ENCODE measurements around the gene NUCB1. TPM values are rescaled to one million over a fixed set of nuclear protein-coding genes. Genes with fewer than 3 reads are reported as not detected.

The NUCB1 gene
- total and polyA plus RNA-seq, 2 donors (not counting 3 experiments of a cell fraction or from before 2014, with no cell fraction given): 194 to 231 TPM

GRCh38 chr19:48965040-48965805 is 65.1 kb downstream of the NUCB1 start, which contains the start of gene FTL:
TSS of gene FTL (plus strand) at chr19:48965309. CDS start at chr19:48965508, 199 bp downstream.
- dilution Hi-C loops (cut with MboI; ENCODE audit: extremely low pct_ligation_motif_present, low sequenced_read_pairs): no loop called here
- Histone ChIP-seq H2AFZ (ENCODE audit: low read depth, low read length) (peak within 1 kb of the TSS; percentile 37), H3K9me1 (replicated peaks; ENCODE audit: control insufficient read depth, extremely low read depth, insufficient read depth, low read length) (no peaks in the 10 kb centered on the region), H3K27ac (ENCODE audit: insufficient read depth, low read depth, low read length) (peak within 1 kb of the TSS; percentile 97), H3K4me2 (ENCODE audit: insufficient read depth, low read length) (peak within 1 kb of the TSS; percentile 62), H3K4me3 (replicated peaks in 1 of 3; ENCODE audit: insufficient read depth in 1 of 3, low read depth in 1 of 3, low read length in 3 of 3) (peak within 1 kb of the TSS; percentile 35 to 79 (median 60)), H3K9ac (replicated peaks; ENCODE audit: extremely low read depth, insufficient read depth, low read length) (peak within 1 kb of the TSS; percentile 63), H3K79me2 (ENCODE audit: control insufficient read depth, insufficient read depth, low read length) (peaks cover 16% of the 10 kb centered on the region), H3K36me3 (ENCODE audit: control insufficient read depth in 2 of 2, extremely low read depth in 1 of 2, insufficient read depth in 2 of 2, low read length in 2 of 2) (peaks cover 3 to 7% of the 10 kb centered on the region in 2 experiments), H3K9me3 (replicated peaks; ENCODE audit: control insufficient read depth, insufficient read depth, low read length) (no peaks in the 10 kb centered on the region), H3K27me3 (ENCODE audit: control insufficient read depth in 2 of 2, insufficient read depth in 2 of 2, low read length in 2 of 2) (no peaks in the 10 kb centered on the region), H4K20me1 (replicated peaks; ENCODE audit: control insufficient read depth, extremely low read depth, insufficient read depth, low read length) (peaks cover 3% of the 10 kb centered on the region), H3K4me1 (ENCODE audit: control insufficient read depth, extremely low read depth, insufficient read depth, low read length) (peaks cover 25% of the 10 kb centered on the region)
- FAIRE-seq (no peak), DNase-seq (ENCODE audit: low read depth, low spot score) (peak; percentile 96)
- TF ChIP-seq POLR2AphosphoS5 (IDR thresholded peaks at IDR 0.05; ENCODE audit: insufficient read depth, low read depth, low read length) (peak; percentile 100), MAX (IDR thresholded peaks at IDR 0.05; ENCODE audit: insufficient read depth, insufficient read length) (no peak), POLR2A (IDR thresholded peaks at IDR 0.05; ENCODE audit: low read depth, low read length) (peak; percentile 100)
- ChIA-PET CTCF (interaction anchor here (1.0 kb wide), 1 partner anchor 121 kb away, joined by 5 read pairs; no protein-coding TSS in a partner anchor), POLR2A (interaction anchor here (0.7 to 1.7 kb wide), 6 partner anchors 19 to 93 kb away, joined by 3 to 9 read pairs (median 3); partner anchors contain the start of genes NUCB1, PPP1R15A and RUVBL2)
- no TSS peak for BruUV-seq (replicated peaks)
- intact Hi-C loops (cut with micrococcal nuclease): loop anchor here (1.0 to 2.0 kb wide), 4 partner anchors 11 to 129 kb away; partner anchors contain the start of genes BAX, HSD17B14, NUCB1 and PPP1R15A

GRCh38 chr19:48965806-48966540 is 65.9 kb downstream of the NUCB1 start:
- TF ChIP-seq EZH2 (IDR thresholded peaks at IDR 0.05; ENCODE audit: borderline replicate concordance, low read depth, low read length, severe bottlenecking): no peak
- peak; percentile 79 for TF ChIP-seq POLR2A (IDR thresholded peaks at IDR 0.05; ENCODE audit: low read depth, low read length)
- intact Hi-C loops (cut with micrococcal nuclease) (loop anchor here (1.0 to 2.0 kb wide), 4 partner anchors 12 to 130 kb away; partner anchors contain the start of genes BAX, HSD17B14, NUCB1 and PPP1R15A), dilution Hi-C loops (cut with MboI; ENCODE audit: extremely low pct_ligation_motif_present, low sequenced_read_pairs) (no loop called here)
- DNase-seq (ENCODE audit: low read depth, low spot score) (peak; percentile 85), FAIRE-seq (peak; percentile 96)
- H2AFZ ChIP-seq (ENCODE audit: low read depth, low read length): no peak overlapping the region
- peaks cover 3 to 9% of the 10 kb centered on the region in 2 experiments for H3K36me3 ChIP-seq (ENCODE audit: control insufficient read depth in 2 of 2, extremely low read depth in 1 of 2, insufficient read depth in 2 of 2, low read length in 2 of 2)
- H3K27me3 ChIP-seq (ENCODE audit: control insufficient read depth in 2 of 2, insufficient read depth in 2 of 2, low read length in 2 of 2): no peaks in the 10 kb centered on the region
- peaks cover 25% of the 10 kb centered on the region for H3K4me1 ChIP-seq (ENCODE audit: control insufficient read depth, extremely low read depth, insufficient read depth, low read length)
- BruUV-seq (replicated peaks): TSS peak; percentile 80
- H3K79me2 ChIP-seq (ENCODE audit: control insufficient read depth, insufficient read depth, low read length): peaks cover 16% of the 10 kb centered on the region
- H3K9me3 ChIP-seq (replicated peaks; ENCODE audit: control insufficient read depth, insufficient read depth, low read length): no peaks in the 10 kb centered on the region
- ChIA-PET CTCF (interaction anchor here (1.0 to 2.7 kb wide), 4 partner anchors 121 to 178 kb away, joined by 5 to 20 read pairs (median 16); no protein-coding TSS in a partner anchor), POLR2A (interaction anchor here (0.6 to 2.3 kb wide), 6 partner anchors 14 to 90 kb away, joined by 3 to 14 read pairs (median 3); partner anchors contain the start of genes NUCB1 and RUVBL2)
- H3K9ac ChIP-seq (replicated peaks; ENCODE audit: extremely low read depth, insufficient read depth, low read length): peak overlapping the region; percentile 31
- H3K4me3 ChIP-seq (replicated peaks in 1 of 3; ENCODE audit: insufficient read depth in 1 of 3, low read depth in 1 of 3, low read length in 3 of 3): peak overlapping the region; percentile 35 to 79 (median 60)
- peak overlapping the region; percentile 35 for H3K27ac ChIP-seq (ENCODE audit: insufficient read depth, low read depth, low read length)
- H3K9me1 ChIP-seq (replicated peaks; ENCODE audit: control insufficient read depth, extremely low read depth, insufficient read depth, low read length): no peaks in the 10 kb centered on the region
- H4K20me1 ChIP-seq (replicated peaks; ENCODE audit: control insufficient read depth, extremely low read depth, insufficient read depth, low read length): peaks cover 3% of the 10 kb centered on the region
- H3K4me2 ChIP-seq (ENCODE audit: insufficient read depth, low read length): peak overlapping the region; percentile 62

Measured in endothelial cell of umbilical vein (primary cell).